Spleen (tissue), 11 donors: ENCODE data around the gene ARRDC1. TPM values are rescaled to one million over a fixed set of nuclear protein-coding genes. Genes with fewer than 3 reads are reported as not detected.

Experiments
- DNase-seq: peaks from one replicate; pipeline ENCODE4 v3.0.0-alpha.2; 2020
- H3K27ac ChIP-seq, 8 donors: fragments of 200-600 bp; sonication (generic) in 7 of 8; 1 replicate in 4 of 8; 2 replicates in 4 of 8; pipeline versions ENCODE4 v1.5.0 to v1.8.0; 2016 to 2021; ENCODE audit warnings: inconsistent platforms in 4 of 8, mild to moderate bottlenecking in 4 of 8, moderate library complexity in 1 of 8
- H3K27me3 ChIP-seq, 7 donors: fragments of 200-600 bp; sonication (generic) in 6 of 7; replicated peaks in 1 of 7; 1 replicate in 4 of 7; 2 replicates in 3 of 7; pipeline versions ENCODE4 v1.5.0 to v1.8.0; 2016 to 2021; ENCODE audit warnings: inconsistent platforms in 3 of 7, mild to moderate bottlenecking in 1 of 7
- H3K36me3 ChIP-seq, 6 donors: fragments of 200-600 bp; sonication (generic) in 5 of 6; 1 replicate in 4 of 6; 2 replicates in 2 of 6; pipeline versions ENCODE4 v1.5.0 to v1.8.0; 2016 to 2021; ENCODE audit warnings: inconsistent platforms in 2 of 6
- H3K4me1 ChIP-seq, 6 donors: fragments of 200-600 bp; sonication (generic) in 5 of 6; 1 replicate in 3 of 6; 2 replicates in 3 of 6; pipeline versions ENCODE4 v1.5.0 to v1.8.0; 2016 to 2021; ENCODE audit warnings: inconsistent platforms in 3 of 6
- H3K4me3 ChIP-seq, 8 donors: fragments of 200-600 bp; sonication (generic) in 7 of 8; 1 replicate in 4 of 8; 2 replicates in 4 of 8; pipeline versions ENCODE4 v1.5.0 to v1.8.0; 2016 to 2021; ENCODE audit warnings: inconsistent platforms in 4 of 8, mild to moderate bottlenecking in 4 of 8, moderate library complexity in 2 of 8
- H3K9me3 ChIP-seq, 8 donors: fragments of 200-600 bp; sonication (generic) in 7 of 8; 1 replicate in 4 of 8; 2 replicates in 4 of 8; pipeline versions ENCODE4 v1.5.0 to v1.8.0; 2016 to 2021; ENCODE audit warnings: inconsistent platforms in 4 of 8
- POLR2A ChIP-seq, 3 donors: fragments of 450-650 bp; IDR thresholded peaks; one replicate each; pipeline ENCODE4 v1.5.1; 2017; ENCODE audit warnings: antibody characterized with exemption in 3 of 3, mild to moderate bottlenecking in 1 of 3
- POLR2AphosphoS5 ChIP-seq, 3 donors: sonication (generic); formaldehyde crosslinking; IDR thresholded peaks; one replicate each; pipeline ENCODE4 v1.5.1; 2017; ENCODE audit warnings: antibody characterized with exemption in 3 of 3
- WGBS, 5 donors: extraction: QIAGEN DNeasy Blood & Tissue Kit in 3 of 5; methylation state at CpG; one replicate each; pipeline versions ENCODE4 v1.1.5 to v1.1.7; 2013 to 2018; 5-methylcytosine and 5-hydroxymethylcytosine counted together
- intact Hi-C: fragments of 100-400 bp; cut with DNase I; formaldehyde crosslinking; loops from one replicate; pipeline ENCODE4 v1.15.0; 2023; ENCODE audit warnings: low total_unique reads
- polyA plus RNA-seq, 3 donors: library from polyadenylated mRNA; stranded (reverse); fragments of 200-250 nt; gene quantifications; one replicate each; pipeline ENCODE4 v1.2.1, GENCODE V29; 2013
- total RNA-seq, 7 donors: library from RNA; depleted of rRNA in 3 of 7; stranded (reverse); fragments of >200 nt in 3 of 7; fragmentation: NEBNext Ultra II Directional in 4 of 7; extraction: Animal tissue kit (Norgen Biotek cat#: 25700) in 4 of 7; gene quantifications; one replicate each; pipeline versions ENCODE4 v1.1.0 to v1.2.1, GENCODE V29; 2016 to 2021
- TF ChIP-seq, protein P1 (sequence below), 11 experiments: fragments of 200-600 bp in 7 of 11; fragments of 450-650 bp in 4 of 11; sonication (generic) in 4 of 11; IDR thresholded peaks in 8 of 11; conservative IDR thresholded peaks in 3 of 11; 1 replicate in 7 of 11; 2 replicates in 4 of 11; pipeline versions ENCODE4 v1.4.0 to v1.8.0; 2016 to 2021; ENCODE audit warnings: antibody characterized with exemption in 11 of 11, inconsistent platforms in 4 of 11, mild to moderate bottlenecking in 1 of 11
- donor health status: healthy with polysubstance abuse.
- donor health status: DM: no; HTN: no; CAD: no; lungs with moderate emphysema.
- donor health status: DM: no; HTN: no; CAD: no.
- donor health status: Bipolar disorder and iron deficiency.
- donor health status: healthy.
- donor health status: DM: no; HTN: no; CAD: no.
- donor health status: DM: yes; HTN: yes; CAD: no.

ARRDC1 gene
- total and polyA plus RNA-seq, 10 donors = 51.4 to 158 (median 71.6) TPM

DNA sequence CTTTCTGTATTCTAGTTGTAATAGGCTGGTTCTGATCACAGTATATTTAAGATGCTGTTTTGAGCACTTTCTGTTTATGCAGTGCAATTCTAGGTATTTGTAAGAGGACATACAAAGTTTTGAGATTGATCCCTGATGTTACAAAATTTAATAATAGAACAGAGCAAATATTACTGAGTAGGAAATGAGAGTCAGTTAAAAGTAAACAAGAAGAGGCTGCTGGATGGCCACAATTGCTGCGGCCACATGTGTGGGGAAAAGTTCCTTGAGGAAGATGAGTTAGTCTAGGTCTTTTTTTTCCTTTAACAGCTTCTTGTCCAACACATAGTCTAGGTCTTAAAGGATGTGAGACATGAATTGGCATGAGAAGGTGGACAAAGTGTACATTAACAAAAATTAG is 24.6 kb downstream of the ARRDC1 start:
- DNase-seq = no peak
- H3K27ac ChIP-seq = peak overlapping the region in 7 of 8 donors; percentile 14 to 79 (median 72)
- TF ChIP-seq POLR2AphosphoS5 (IDR thresholded peaks at IDR 0.05) (no peak), POLR2A (IDR thresholded peaks at IDR 0.05) (no peak)
- TF ChIP-seq, protein P1, sequence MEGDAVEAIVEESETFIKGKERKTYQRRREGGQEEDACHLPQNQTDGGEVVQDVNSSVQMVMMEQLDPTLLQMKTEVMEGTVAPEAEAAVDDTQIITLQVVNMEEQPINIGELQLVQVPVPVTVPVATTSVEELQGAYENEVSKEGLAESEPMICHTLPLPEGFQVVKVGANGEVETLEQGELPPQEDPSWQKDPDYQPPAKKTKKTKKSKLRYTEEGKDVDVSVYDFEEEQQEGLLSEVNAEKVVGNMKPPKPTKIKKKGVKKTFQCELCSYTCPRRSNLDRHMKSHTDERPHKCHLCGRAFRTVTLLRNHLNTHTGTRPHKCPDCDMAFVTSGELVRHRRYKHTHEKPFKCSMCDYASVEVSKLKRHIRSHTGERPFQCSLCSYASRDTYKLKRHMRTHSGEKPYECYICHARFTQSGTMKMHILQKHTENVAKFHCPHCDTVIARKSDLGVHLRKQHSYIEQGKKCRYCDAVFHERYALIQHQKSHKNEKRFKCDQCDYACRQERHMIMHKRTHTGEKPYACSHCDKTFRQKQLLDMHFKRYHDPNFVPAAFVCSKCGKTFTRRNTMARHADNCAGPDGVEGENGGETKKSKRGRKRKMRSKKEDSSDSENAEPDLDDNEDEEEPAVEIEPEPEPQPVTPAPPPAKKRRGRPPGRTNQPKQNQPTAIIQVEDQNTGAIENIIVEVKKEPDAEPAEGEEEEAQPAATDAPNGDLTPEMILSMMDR (IDR thresholded peaks at IDR 0.05 in 8 of 11, conservative IDR thresholded peaks at IDR 0.05 in 3 of 11) = no peak
- no peaks in the 10 kb centered on the region for H3K36me3 ChIP-seq
- no peak overlapping the region for H3K4me3 ChIP-seq
- peaks cover 46 to 99% (median 86%) of the 10 kb centered on the region in 6 donors for H3K4me1 ChIP-seq
- no peaks in the 10 kb centered on the region for H3K9me3 ChIP-seq
- H3K27me3 ChIP-seq = no peaks in the 10 kb centered on the region
- 39 to 50% (median 47%) methylated on average over 1 of the region's 1 CpG for WGBS, 5 donors
- intact Hi-C loops = no loop called here

DNA sequence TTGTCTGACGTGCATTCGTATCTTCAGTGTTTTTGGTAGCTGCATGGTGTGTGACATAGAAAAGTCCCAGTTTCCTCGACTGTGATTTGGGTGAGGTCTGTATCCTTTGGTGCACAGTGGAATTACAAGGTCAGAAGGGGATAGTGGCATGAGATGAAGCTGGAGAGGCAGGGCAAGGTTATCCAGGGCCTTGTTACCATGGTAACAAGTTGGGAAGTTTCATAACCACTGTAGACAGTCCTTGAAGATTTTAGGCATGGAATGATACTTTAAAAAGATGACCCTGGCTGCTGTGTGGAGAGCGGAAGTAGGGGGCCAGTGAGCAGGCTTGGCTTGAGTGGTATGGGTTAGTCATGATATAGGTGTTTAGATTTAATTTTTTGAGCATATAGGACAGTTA is 25.2 kb downstream of the ARRDC1 start:
- WGBS, 5 donors = 23 to 58% (median 48%) methylated on average over 4 of the region's 4 CpGs
- DNase-seq = no peak
- H3K27ac ChIP-seq = peak overlapping the region; percentile 37 to 79 (median 71)

DNA sequence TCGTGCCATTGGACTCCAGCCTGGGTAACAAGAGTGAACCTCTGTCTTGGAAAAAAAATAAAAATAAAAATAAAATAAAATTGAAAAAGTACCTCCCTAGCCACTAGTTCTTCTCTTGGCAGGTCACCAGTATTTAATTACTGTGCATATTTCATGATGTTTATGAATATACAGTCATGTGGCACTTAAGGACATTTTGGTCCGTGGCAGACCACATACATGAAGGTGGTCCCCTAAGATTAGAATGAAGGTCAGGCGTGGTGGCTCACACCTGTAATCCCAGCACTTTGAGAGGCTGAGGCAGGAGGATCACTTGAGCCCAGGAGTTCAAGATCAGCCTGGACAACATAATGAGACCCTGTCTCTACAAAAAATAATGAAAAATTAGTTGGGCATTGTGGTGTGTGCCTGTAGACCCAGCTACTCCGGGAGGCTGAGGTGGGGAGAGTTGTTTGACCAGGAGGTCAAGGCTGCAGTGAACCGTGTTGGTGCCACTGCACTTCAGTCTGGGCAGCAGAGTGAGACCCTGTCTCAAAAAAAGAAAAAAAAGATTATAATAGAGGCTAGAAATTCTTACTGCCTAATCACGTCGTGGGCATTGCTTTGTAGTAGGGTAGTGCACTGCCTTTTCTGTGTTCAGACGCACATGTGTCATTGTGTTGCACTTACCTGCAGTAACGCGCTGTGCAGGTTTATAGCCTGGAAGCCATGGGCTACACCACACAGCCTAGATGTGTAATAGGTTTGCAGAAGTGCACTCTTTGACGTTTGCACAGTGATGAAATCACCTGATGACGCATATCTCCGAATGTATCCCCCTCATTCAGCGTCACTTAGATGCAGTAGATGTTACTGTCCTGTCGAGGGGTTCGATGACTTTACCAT is 26.1 kb downstream of the ARRDC1 start:
- no peak overlapping the region for H3K4me3 ChIP-seq
- 74 to 84% (median 81%) methylated on average over 16 of the region's 16 CpGs for WGBS, 5 donors
- peak; percentile 32 for DNase-seq
- H3K9me3 ChIP-seq = no peaks in the 10 kb centered on the region
- TF ChIP-seq POLR2AphosphoS5 (IDR thresholded peaks at IDR 0.05) = no peak
- no peak for TF ChIP-seq POLR2A (IDR thresholded peaks at IDR 0.05)
- TF ChIP-seq, protein P1 (IDR thresholded peaks at IDR 0.05 in 8 of 11, conservative IDR thresholded peaks at IDR 0.05 in 3 of 11) = no peak
- peaks cover 46 to 94% (median 76%) of the 10 kb centered on the region in 6 donors for H3K4me1 ChIP-seq
- intact Hi-C loops = no loop called here
- H3K27me3 ChIP-seq = no peaks in the 10 kb centered on the region
- peak overlapping the region in 6 of 8 donors; percentile 51 to 79 (median 73) for H3K27ac ChIP-seq
- H3K36me3 ChIP-seq = no peaks in the 10 kb centered on the region

More for the DNA sequence above, 25.2 kb downstream of the ARRDC1 start:
- H3K27me3 ChIP-seq = no peaks in the 10 kb centered on the region
- peaks cover 46 to 94% (median 80%) of the 10 kb centered on the region in 6 donors for H3K4me1 ChIP-seq
- no peak overlapping the region for H3K4me3 ChIP-seq
- H3K36me3 ChIP-seq = no peaks in the 10 kb centered on the region
- intact Hi-C loops = no loop called here
- TF ChIP-seq POLR2AphosphoS5 (IDR thresholded peaks at IDR 0.05) = peak in 1 of 3 donors; percentile 44
- no peak for TF ChIP-seq POLR2A (IDR thresholded peaks at IDR 0.05)
- TF ChIP-seq, protein P1 (IDR thresholded peaks at IDR 0.05 in 8 of 11, conservative IDR thresholded peaks at IDR 0.05 in 3 of 11) = peak in 1 of 11 experiments; percentile 32
- no peaks in the 10 kb centered on the region for H3K9me3 ChIP-seq
